Ovary (tissue), 9 donors: ENCODE results near the gene RAB8A. TPM values are rescaled to one million over a fixed set of nuclear protein-coding genes. Genes with fewer than 3 reads are reported as not detected.
"Not testable (repeated sequence)": the region's sequence is repeated elsewhere in the genome, so short reads cannot be mapped to it uniquely, and the experiment has no call there.

ENCODE experiments used
- DNase-seq, 5 donors: peaks; one replicate each; pipeline ENCODE4 v3.0.0-alpha.2; 2019 to 2020
- H3K27ac ChIP-seq, 2 donors: fragments of 200-600 bp; one replicate each; pipeline versions ENCODE4 v1.5.1 to v1.8.0; 2019 to 2022
- H3K27me3 ChIP-seq: fragments of 200-600 bp; one replicate; pipeline ENCODE4 v1.8.0; 2022
- H3K36me3 ChIP-seq: fragments of 200-600 bp; sonication (generic); one replicate; pipeline ENCODE4 v1.5.1; 2019
- H3K4me1 ChIP-seq: one replicate; pipeline ENCODE4 v1.8.1; 2013; ENCODE audit warnings: mild to moderate bottlenecking, moderate library complexity; ENCODE audit not compliant: insufficient read depth
- H3K4me3 ChIP-seq: fragments of 200-600 bp; sonication (generic); one replicate; pipeline ENCODE4 v1.5.1; 2017
- H3K9me3 ChIP-seq, 2 donors: fragments of 200-600 bp in 1 of 2; sonication (generic) in 1 of 2; one replicate each; pipeline versions ENCODE4 v1.5.1 to v1.8.1; 2013 to 2019; ENCODE audit warnings: mild to moderate bottlenecking in 1 of 2, moderate library complexity in 1 of 2
- CTCF ChIP-seq, 3 donors: fragments of 450-650 bp in 2 of 3; fragments of 200-600 bp in 1 of 3; IDR thresholded peaks; one replicate each; pipeline versions ENCODE4 v1.5.1 to v1.8.0; 2016 to 2022; ENCODE audit warnings: antibody characterized with exemption in 3 of 3, mild to moderate bottlenecking in 1 of 3
- EP300 ChIP-seq: sonication (generic); formaldehyde crosslinking; IDR thresholded peaks from one replicate; pipeline ENCODE4 v1.6.1; 2017; ENCODE audit warnings: antibody characterized with exemption
- POLR2A ChIP-seq: fragments of 450-650 bp; IDR thresholded peaks from one replicate; pipeline ENCODE4 v1.6.1; 2017; ENCODE audit warnings: antibody characterized with exemption, mild to moderate bottlenecking, moderate library complexity
- WGBS, 3 donors: extraction: QIAGEN DNeasy Blood & Tissue Kit in 1 of 3; methylation state at CpG; one replicate each; pipeline versions ENCODE4 v1.1.5 to v1.1.7; 2013 to 2017; 5-methylcytosine and 5-hydroxymethylcytosine counted together
- intact Hi-C, 4 donors: fragments of 100-400 bp; cut with DNase I; formaldehyde crosslinking; loops; one replicate each; pipeline versions ENCODE4 v1.11.0 to v1.15.1; 2022 to 2023
- polyA plus RNA-seq, 2 donors: library from polyadenylated mRNA; stranded (reverse); fragments of 200-250 nt in 1 of 2; fragments of 350-450 nt in 1 of 2; fragmentation: Illumina TruSeq in 1 of 2; extraction: RNeasy Lipid Tissue Mini Kit (QIAGEN cat#74804) in 1 of 2; gene quantifications; one replicate each; pipeline ENCODE4 v1.2.3, GENCODE V29; 2013 to 2014
- total RNA-seq, 7 donors: library from RNA; depleted of rRNA in 2 of 7; stranded (reverse); fragments of >200 nt in 2 of 7; fragmentation: NEBNext Ultra II Directional in 3 of 7; extraction: Animal tissue kit (Norgen Biotek cat#: 25700) in 3 of 7; gene quantifications; one replicate each; pipeline versions ENCODE4 v1.1.0 to v1.2.4, GENCODE V29; 2016 to 2023
- donor health status: DM: no; HTN: no; CAD: no; lungs with moderate emphysema.
- donor health status: DM: no; HTN: no; CAD: no.
- donor health status: Bipolar disorder and iron deficiency.
- donor health status: DM: yes; HTN: yes; CAD: no.
- donor health status: DM: no; HTN: no; CAD: no.
- donor health status: DM: yes; HTN: yes; CAD: no.

The RAB8A gene
- total and polyA plus RNA-seq, 9 donors, result 17.2 to 114 (median 52.9) TPM

- WGBS, 3 donors, result 41 to 52% (median 49%) methylated on average over 10 of the region's 10 CpGs
These were observed 17.2 kb upstream of the RAB8A start for GRCh38 chr19:16094360-16095070.

GRCh38 chr19:16095071-16095571, 16.6 kb upstream of the RAB8A start:
- H3K27me3 ChIP-seq, result no peaks in the 10 kb centered on the region
- H3K36me3 ChIP-seq, result no peaks in the 10 kb centered on the region
- H3K27ac ChIP-seq, result no peak overlapping the region
- intact Hi-C loops, result no loop called here
- 68 to 74% (median 69%) methylated on average over 13 of the region's 13 CpGs for WGBS, 3 donors
- DNase-seq, result peak in 1 of 5 donors; percentile 41
- TF ChIP-seq POLR2A, result no peak
- H3K4me3 ChIP-seq, result no peak overlapping the region
- no peaks in the 10 kb centered on the region for H3K9me3 ChIP-seq
- H3K4me1 ChIP-seq, result peaks cover 1% of the 10 kb centered on the region

More at GRCh38 chr19:16094360-16095070, 17.2 kb upstream of the RAB8A start:
- intact Hi-C loops, result no loop called here
- Histone ChIP-seq H3K4me3 (no peak overlapping the region), H3K36me3 (no peaks in the 10 kb centered on the region), H3K27me3 (no peaks in the 10 kb centered on the region), H3K9me3 (no peaks in the 10 kb centered on the region), H3K4me1 (peaks cover 1% of the 10 kb centered on the region), H3K27ac (no peak overlapping the region)
- no peak for DNase-seq
- TF ChIP-seq POLR2A, result no peak
- TF ChIP-seq CTCF (IDR thresholded peaks at IDR 0.05), result no peak
- TF ChIP-seq EP300, result no peak

GRCh38 chr19:16096280-16096855, 15.3 kb upstream of the RAB8A start:
- H3K9me3 ChIP-seq, result no peaks in the 10 kb centered on the region
- no peaks in the 10 kb centered on the region for H3K36me3 ChIP-seq
- intact Hi-C loops, result no loop called here
- H3K27me3 ChIP-seq, result no peaks in the 10 kb centered on the region
- TF ChIP-seq CTCF (IDR thresholded peaks at IDR 0.05), result no peak
- no peak overlapping the region for H3K4me3 ChIP-seq
- H3K27ac ChIP-seq, result no peak overlapping the region
- 79 to 81% (median 79%) methylated on average over 10 of the region's 10 CpGs for WGBS, 3 donors
- DNase-seq, result no peak
- peaks cover 1% of the 10 kb centered on the region for H3K4me1 ChIP-seq

- H3K4me3 ChIP-seq, result no peak overlapping the region
- no peaks in the 10 kb centered on the region for H3K9me3 ChIP-seq
- TF ChIP-seq CTCF (IDR thresholded peaks at IDR 0.05) (no peak), POLR2A (no peak), EP300 (no peak)
- DNase-seq, result no peak
- H3K27ac ChIP-seq, result no peak overlapping the region
- 73 to 76% (median 74%) methylated on average over 6 of the region's 6 CpGs for WGBS, 3 donors
- intact Hi-C loops, result no loop called here
- no peaks in the 10 kb centered on the region for H3K27me3 ChIP-seq
- no peaks in the 10 kb centered on the region for H3K36me3 ChIP-seq
- H3K4me1 ChIP-seq, result peaks cover 1% of the 10 kb centered on the region
These were observed 13.3 kb upstream of the RAB8A start for GRCh38 chr19:16098416-16098768.

- Histone ChIP-seq H3K27ac (no peak overlapping the region), H3K36me3 (no peaks in the 10 kb centered on the region), H3K9me3 (no peaks in the 10 kb centered on the region), H3K4me3 (no peak overlapping the region), H3K27me3 (no peaks in the 10 kb centered on the region), H3K4me1 (peaks cover 1% of the 10 kb centered on the region)
- 86 to 90% (median 88%) methylated on average over 6 of the region's 6 CpGs for WGBS, 3 donors
- no peak for DNase-seq
- intact Hi-C loops, result no loop called here
- TF ChIP-seq POLR2A (no peak), EP300 (no peak), CTCF (IDR thresholded peaks at IDR 0.05) (no peak)
These were observed 12.9 kb upstream of the RAB8A start for GRCh38 chr19:16098821-16099220.

- intact Hi-C loops, H3K27me3 ChIP-seq, H3K27ac ChIP-seq, DNase-seq, H3K9me3 ChIP-seq, H3K4me1 ChIP-seq, H3K36me3 ChIP-seq, H3K4me3 ChIP-seq: not testable (repeated sequence)
- 75 to 85% (median 82%) methylated on average over 8 of the region's 8 CpGs for WGBS, 3 donors
These were observed 12.2 kb upstream of the RAB8A start for GRCh38 chr19:16099314-16099965.
